IPS-NIHi11 (cell line): ENCODE measurements around the gene GMPR.
A peak's percentile ranks its signal among the peaks of the same experiment; 100 is the strongest.

Experiments used
- DNase-seq: peaks from one replicate; pipeline ENCODE4 v3.0.0; 2012; ENCODE audit warnings: mixed read lengths, low spot score

The GMPR gene

DNA sequence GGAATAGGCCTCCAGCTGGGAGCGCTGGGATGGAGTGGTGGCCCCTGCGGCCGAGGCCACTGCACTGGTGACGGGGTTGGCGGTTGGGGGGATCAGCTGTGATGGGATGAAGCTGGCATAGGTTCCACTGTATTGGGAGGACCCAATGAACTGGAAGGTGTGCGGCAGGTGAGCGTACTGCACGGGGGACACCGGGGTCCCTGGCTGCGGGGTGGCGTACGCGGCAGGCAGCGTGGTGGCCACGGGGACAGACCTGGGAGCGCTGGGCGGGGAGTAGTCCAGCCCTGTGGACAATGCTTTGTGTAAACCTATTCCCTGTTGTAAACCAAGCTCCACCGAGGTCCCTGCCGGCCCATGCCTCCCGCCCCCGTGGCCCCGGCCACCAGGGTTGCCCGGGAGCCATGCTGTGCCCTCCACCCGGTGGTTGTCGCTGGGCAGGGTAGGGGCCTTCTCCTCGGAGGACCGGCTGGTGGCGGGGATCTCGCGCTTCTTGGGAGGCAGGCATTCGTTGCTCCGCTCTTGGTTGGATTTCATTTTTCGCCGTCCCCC lies 89.5 kb downstream of the GMPR start:
- DNase-seq = no peak

DNA sequence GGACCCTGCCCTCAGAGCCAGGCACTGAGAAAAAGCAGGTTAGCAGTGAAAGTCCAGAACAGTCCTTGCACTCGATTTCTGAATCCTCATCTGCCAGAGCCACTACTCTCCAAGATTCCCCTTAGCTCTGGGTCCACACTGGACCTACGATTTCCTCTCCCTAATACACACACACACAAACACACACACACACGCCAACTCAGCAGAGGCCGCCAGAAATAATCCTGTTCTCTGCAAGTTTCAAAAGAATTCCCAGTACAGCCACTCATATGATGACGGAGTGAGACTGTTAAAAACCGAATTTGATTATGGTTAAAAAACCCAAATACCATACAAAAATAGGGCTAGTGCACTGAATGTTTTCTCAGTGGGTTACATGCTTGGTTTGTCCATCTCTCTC lies 90.8 kb downstream of the GMPR start:
- DNase-seq = no peak

DNA sequence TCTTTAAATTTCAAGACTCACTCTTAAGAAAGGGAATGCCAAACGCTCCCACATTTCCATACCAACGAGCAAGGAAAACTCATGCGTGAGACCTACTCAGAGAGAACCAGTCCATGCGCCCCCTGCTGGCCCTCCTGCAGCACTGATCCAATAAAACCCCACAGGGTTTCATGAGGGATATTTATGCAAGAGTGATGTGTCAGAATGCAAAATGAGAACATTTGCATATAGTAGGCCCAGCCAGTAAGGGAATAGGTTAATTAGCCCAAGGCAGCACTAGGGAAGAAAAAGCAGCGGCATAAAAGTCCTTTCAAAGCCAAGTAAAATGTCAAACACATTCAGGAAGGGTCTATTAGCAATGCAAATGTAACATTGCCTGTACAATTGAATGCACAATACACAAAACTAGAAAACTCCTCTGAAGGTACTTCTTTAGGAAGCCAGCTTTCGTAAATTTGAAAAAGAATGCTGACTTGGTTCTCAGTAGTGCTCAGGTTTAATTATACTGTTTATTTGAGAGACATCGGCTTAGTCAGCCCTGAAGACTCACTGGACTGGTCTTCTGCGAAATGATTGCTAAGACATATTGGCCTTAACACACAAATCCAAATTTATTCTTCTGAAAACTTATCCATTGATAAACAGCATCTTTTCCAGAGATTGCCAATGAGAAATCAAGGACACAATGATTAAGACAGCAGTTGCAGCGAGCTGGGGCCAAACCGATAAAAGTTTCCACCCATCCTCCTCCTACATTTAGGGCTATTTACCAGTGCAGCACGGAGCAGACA lies 93.2 kb downstream of the GMPR start:
- DNase-seq = peak; percentile 76

DNA sequence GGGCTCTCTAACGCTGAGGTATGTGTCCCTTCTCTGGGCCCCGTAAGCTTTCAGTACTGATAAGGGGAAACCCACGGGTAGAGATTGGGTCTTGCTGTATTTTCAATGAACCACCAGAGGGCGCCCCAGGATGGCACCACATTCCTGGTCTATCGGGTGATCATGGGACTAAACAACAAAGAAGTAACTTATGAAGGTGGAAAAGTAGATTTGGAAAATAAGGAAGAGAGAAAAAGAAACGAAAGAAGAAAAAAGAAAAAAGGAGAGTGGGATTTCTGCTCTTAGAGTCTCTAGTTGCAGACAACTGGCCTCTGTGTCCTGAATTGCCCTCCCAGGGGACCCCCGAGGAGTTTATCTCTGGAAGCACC lies 93.8 kb downstream of the GMPR start:
- peak; percentile 81 for DNase-seq

- DNase-seq = no peak
Observed at GRCh38 chr6:16333580-16333979, 95.2 kb downstream of the GMPR start.

DNA sequence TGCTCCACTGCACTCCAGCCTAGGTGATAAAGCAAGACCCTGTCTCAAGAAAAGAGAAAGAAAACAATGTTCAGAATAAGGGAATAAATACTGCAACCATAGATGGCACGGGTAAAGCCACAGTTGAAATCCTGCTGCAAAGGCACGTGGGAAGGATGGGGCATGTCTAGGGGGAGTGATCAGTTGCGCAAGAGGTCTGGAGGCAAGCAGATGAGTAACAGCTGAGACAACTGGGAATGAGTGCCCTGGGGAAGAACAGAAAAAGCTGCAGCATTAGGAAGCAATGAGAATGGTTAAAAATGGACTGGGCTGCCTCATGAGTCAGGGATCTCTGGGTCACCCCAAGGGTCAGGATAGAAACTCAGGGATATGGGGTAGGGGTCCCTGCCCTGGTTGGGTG lies 96.3 kb downstream of the GMPR start:
- no peak for DNase-seq

DNA sequence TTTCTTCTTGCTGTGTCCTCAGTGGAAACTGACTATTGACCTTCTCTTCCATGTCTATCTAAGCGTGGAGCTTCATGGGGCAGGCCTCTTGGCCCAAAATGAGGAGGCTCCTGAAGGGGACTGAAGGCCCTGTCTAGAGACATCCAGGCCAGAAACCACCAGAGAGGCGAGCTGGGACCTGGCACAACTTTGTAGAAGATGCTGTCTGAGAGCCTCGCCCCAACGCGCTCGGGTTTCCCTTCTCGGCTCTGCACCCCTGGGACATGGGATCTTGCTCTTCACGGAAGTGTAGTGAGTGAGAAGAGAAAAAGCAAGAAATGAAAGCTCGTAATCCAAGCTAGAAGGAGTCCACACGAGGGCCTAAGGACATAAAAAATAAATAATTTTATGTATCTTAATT lies 96.8 kb downstream of the GMPR start:
- DNase-seq = no peak

GRCh38 chr6:16336056-16336818 lies 97.8 kb downstream of the GMPR start:
- DNase-seq = no peak

- no peak for DNase-seq
Observed at GRCh38 chr6:16336911-16337294, 98.5 kb downstream of the GMPR start.

DNA sequence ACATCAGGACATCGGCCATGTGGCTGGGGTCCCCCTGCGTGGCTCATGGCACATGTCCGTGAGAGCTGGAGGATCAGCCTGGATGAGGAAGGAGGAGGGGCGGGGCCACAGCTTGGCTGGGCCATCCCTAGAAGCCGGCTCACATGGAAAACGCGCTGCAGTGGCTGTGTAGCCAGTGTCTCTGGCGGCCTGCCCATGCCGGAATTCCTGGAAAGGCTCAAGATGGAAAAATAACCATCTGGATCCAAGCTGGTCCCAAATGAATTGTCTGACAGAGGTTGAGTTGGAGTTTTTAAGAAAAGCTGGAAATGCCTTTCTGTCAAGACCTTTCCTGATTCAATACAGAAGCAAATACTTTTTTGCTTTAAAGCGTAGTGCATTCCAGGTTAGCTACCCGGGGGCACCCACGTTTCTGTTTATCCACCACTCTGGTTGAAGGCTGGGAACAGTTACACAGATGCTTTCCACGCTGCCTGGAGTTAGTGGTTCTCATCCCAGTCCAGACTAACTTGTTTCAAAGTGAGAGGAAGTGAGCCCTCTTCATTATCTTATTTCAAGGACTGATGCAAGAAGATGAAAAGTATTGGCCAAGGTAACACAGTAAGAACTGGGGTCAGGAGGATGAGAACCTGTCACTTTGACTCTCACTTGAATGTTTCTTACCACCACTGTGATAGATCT lies 99.0 kb downstream of the GMPR start:
- no peak for DNase-seq

DNA sequence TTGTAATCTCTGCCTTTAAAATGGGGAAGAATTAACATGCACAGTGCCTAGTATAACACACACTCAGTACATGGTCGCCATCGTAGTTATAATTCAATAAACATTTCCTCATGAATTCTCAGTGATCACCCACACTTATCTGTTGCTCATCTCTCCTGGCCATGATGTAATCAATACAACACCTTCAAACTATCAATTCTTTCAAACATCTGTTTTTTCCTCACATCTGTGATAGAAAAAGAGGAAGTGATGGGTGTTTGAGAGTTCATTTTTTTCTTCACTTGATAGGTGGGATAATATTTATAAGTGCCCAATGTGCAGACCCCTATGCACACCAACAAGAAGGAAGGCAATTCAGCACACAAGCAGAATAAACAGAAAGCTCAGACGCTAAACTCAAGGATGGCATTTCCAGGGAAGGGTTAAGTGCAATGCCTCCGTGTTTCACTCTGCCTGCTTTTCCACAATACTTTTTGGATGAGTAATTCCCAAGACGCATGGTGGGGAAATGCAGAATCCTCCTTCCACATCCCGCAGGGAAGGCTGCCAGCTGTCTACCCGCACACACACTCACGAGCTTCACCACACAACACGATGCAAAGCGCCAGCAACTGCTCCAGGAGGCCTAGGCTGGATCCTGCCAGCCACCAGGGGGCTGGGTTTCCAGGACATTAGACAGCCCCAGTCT lies 100.3 kb downstream of the GMPR start:
- peak; percentile 54 for DNase-seq

GRCh38 chr6:16339265-16339587 lies 100.8 kb downstream of the GMPR start:
- no peak for DNase-seq

- DNase-seq = no peak
Observed at GRCh38 chr6:16343593-16343992, 105.2 kb downstream of the GMPR start.

DNA sequence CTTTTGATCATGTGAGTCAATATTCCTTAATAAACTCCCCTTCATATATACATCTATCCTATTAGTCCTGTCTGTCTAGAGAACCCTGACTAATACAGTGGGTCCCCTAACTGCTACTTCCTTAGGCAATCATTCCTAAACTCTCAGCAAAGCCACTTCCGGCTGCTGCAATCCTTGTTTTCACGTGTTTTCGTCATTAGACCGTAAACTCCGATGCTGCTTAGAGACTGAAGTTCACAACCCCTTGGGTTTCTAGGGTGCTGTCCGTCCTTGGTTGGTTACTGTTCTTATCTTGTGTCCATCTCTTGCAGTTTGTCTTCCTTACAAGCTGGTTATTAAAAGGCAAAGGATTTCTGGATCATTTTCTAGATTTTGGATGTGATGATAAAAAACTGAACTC lies 106.4 kb downstream of the GMPR start:
- DNase-seq = no peak
